CD4-positive, alpha-beta memory T cell (primary cell): ENCODE results near the gene SORCS2. TPM values are rescaled to one million over a fixed set of nuclear protein-coding genes. Genes with fewer than 3 reads are reported as not detected.

Experiments
- CTCF ChIA-PET: fragments of 350-600 bp; sonication (Branson Sonifier 250); formaldehyde crosslinking; loops from one replicate; lab custom pipeline; 2021; ENCODE audit warnings: inconsistent platforms; ENCODE audit not compliant: partially characterized antibody; lab: Charles Lee
- POLR2A ChIA-PET: fragments of 350-600 bp; sonication (Branson Sonifier 250); formaldehyde crosslinking; loops from one replicate; lab custom pipeline; 2021; ENCODE audit not compliant: partially characterized antibody; lab: Charles Lee
- DNase-seq, 5 donors: peaks; one replicate each; pipeline versions ENCODE4 v3.0.0 to v3.0.0-alpha.2; 2020 to 2022; ENCODE audit warnings: mixed read lengths in 1 of 5
- H3K27ac ChIP-seq: one replicate; pipeline ENCODE4 v1.7.0; 2013; ENCODE audit warnings: low read depth, low read length
- H3K27me3 ChIP-seq: 2 replicates; pipeline ENCODE4 v1.7.0; 2013; ENCODE audit warnings: mild to moderate bottlenecking, low read length, moderate library complexity; ENCODE audit not compliant: insufficient read depth
- H3K36me3 ChIP-seq: 2 replicates; pipeline ENCODE4 v1.7.0; 2013; ENCODE audit warnings: mild to moderate bottlenecking, low read length, moderate library complexity; ENCODE audit not compliant: insufficient read depth
- H3K4me1 ChIP-seq: 2 replicates; pipeline ENCODE4 v1.7.0; 2013; ENCODE audit warnings: mild to moderate bottlenecking, low read length, moderate library complexity; ENCODE audit not compliant: insufficient read depth
- H3K4me3 ChIP-seq, 2 donors: one replicate each; pipeline ENCODE4 v1.7.0; 2013; ENCODE audit warnings: low read length in 2 of 2, mild to moderate bottlenecking in 1 of 2
- H3K9me3 ChIP-seq, 2 donors: one replicate each; pipeline ENCODE4 v1.7.0; 2013; ENCODE audit warnings: low read length in 2 of 2, control low read depth in 1 of 2; ENCODE audit not compliant: control insufficient read depth in 1 of 2
- H3K27ac Mint-ChIP-seq, 7 donors: one replicate each; pipeline ENCODE4 v1.8.0; 2020 to 2021; ENCODE audit warnings: mixed read lengths in 7 of 7, mild to moderate bottlenecking in 6 of 7, inconsistent platforms in 3 of 7, moderate library complexity in 3 of 7
- H3K27me3 Mint-ChIP-seq, 2 donors: one replicate each; pipeline ENCODE4 v1.8.0; 2020 to 2021; ENCODE audit warnings: mixed read lengths in 2 of 2
- H3K36me3 Mint-ChIP-seq, 2 donors: one replicate each; pipeline ENCODE4 v1.8.0; 2020 to 2021; ENCODE audit warnings: mixed read lengths in 2 of 2, inconsistent platforms in 1 of 2, mild to moderate bottlenecking in 1 of 2
- H3K4me1 Mint-ChIP-seq, 4 donors: one replicate each; pipeline ENCODE4 v1.8.0; 2020 to 2021; ENCODE audit warnings: mixed read lengths in 4 of 4, mild to moderate bottlenecking in 1 of 4
- H3K4me3 Mint-ChIP-seq, 8 donors: one replicate each; pipeline ENCODE4 v1.8.0; 2020 to 2021; ENCODE audit warnings: mixed read lengths in 8 of 8, mild to moderate bottlenecking in 7 of 8, moderate library complexity in 6 of 8, inconsistent platforms in 3 of 8
- H3K9me3 Mint-ChIP-seq, 8 donors: one replicate each; pipeline ENCODE4 v1.8.0; 2020 to 2021; ENCODE audit warnings: mixed read lengths in 8 of 8, mild to moderate bottlenecking in 5 of 8, inconsistent platforms in 3 of 8, moderate library complexity in 1 of 8
- intact Hi-C: fragments of 100-400 bp; cut with micrococcal nuclease; formaldehyde crosslinking; loops from one replicate; pipeline ENCODE4 v1.15.1; 2023
- polyA plus RNA-seq, 2 donors: library from polyadenylated mRNA; unstranded; fragments of 300-500 nt; fragmentation: Illumina TruSeq; gene quantifications; one replicate each; pipeline ENCODE4 v1.2.3, GENCODE V29; 2021
- total RNA-seq, 2 experiments: library from RNA; stranded (reverse); gene quantifications; one replicate each; pipeline ENCODE4 v1.2.3, GENCODE V29; 2021

The SORCS2 gene
- total and polyA plus RNA-seq, 4 experiments from 2014 or later, result not detected

DNA sequence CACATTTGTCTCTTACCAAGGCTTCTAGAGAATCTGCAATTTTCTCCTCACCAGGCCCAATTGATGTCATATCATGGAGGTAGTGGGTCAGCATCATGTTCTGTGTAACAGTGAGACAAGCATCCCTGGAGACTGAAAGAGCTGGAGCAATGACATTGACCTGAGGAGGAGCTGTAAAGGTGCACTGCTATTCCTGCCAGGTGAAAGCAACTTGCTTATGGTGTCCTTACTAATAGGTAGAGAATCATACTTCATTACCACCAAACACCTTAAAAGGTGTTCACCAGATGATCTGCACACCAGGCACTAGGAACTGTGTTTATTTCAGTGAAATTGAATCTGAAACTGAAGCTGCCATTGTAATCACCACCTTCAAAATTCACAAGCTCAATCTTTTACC, 558.6 kb downstream of the SORCS2 start:
- intact Hi-C loops, result no loop called here
- Mint-ChIP-seq H3K27ac (peak overlapping the region in 5 of 7 donors; percentile 32 to 63 (median 40)), H3K4me1 (peaks cover 7 to 25% (median 16%) of the 10 kb centered on the region in 4 donors), H3K9me3 (peaks cover 0 to 1% (median 0%) of the 10 kb centered on the region in 8 donors), H3K36me3 (no peaks in the 10 kb centered on the region), H3K4me3 (no peak overlapping the region), H3K27me3 (no peaks in the 10 kb centered on the region)
- no peak overlapping the region for H3K4me3 ChIP-seq
- no peaks in the 10 kb centered on the region for H3K36me3 ChIP-seq
- no peaks in the 10 kb centered on the region for H3K9me3 ChIP-seq
- H3K27ac ChIP-seq, result no peak overlapping the region
- ChIA-PET CTCF (no interaction called here), POLR2A (no interaction called here)
- DNase-seq, result no peak
- no peaks in the 10 kb centered on the region for H3K27me3 ChIP-seq
- H3K4me1 ChIP-seq, result no peaks in the 10 kb centered on the region

DNA sequence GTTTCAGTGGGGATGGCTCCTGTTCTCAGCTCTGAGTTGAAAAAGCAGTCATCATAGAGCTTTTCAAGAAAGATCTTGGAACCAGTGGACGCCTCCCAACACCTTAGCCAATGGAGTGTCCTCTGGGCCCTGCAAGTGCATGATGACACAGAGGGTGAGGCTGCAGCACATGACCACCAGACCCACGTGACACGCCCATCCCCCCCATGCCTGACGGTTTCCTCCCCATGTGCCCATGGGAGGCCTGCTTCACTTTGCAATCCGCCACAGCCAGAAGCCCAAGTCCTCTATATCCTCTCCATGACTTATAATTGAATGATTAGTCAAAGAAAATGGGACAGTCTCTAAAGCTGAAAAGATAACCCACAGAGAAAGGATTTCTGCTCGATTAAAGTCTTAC, 560.3 kb downstream of the SORCS2 start:
- Histone ChIP-seq H3K4me3 (no peak overlapping the region), H3K27ac (no peak overlapping the region), H3K27me3 (no peaks in the 10 kb centered on the region), H3K36me3 (no peaks in the 10 kb centered on the region), H3K4me1 (peaks cover 2% of the 10 kb centered on the region), H3K9me3 (no peaks in the 10 kb centered on the region)
- DNase-seq, result no peak
- Mint-ChIP-seq H3K9me3 (peaks cover 0 to 1% (median 0%) of the 10 kb centered on the region in 8 donors), H3K4me3 (no peak overlapping the region), H3K4me1 (peaks cover 7 to 34% (median 16%) of the 10 kb centered on the region in 4 donors), H3K27me3 (no peaks in the 10 kb centered on the region), H3K27ac (peak overlapping the region in 2 of 7 donors; percentile 8 to 65), H3K36me3 (no peaks in the 10 kb centered on the region)
- CTCF ChIA-PET, result no interaction called here
- POLR2A ChIA-PET, result no interaction called here
- intact Hi-C loops, result no loop called here

DNA sequence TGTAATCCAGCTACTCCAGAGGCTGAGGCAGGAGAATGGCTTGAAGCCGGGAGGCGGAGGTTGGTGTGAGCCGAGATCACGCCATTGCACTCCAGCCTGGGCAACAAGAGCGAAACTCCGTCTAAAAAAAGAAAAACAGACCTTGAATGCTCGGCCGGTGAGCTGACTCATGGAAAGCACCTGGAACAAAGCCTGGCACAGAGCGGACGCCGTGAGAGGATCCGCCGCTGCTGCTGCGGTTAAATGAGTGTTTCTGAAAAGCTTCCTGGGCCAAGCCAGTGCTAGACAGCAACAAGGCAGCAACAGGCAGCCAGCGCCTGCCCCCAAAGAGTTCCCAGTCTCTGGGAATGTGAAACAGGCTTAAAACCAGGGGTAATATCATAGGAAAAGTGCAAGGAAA, 560.9 kb downstream of the SORCS2 start:
- H3K27me3 Mint-ChIP-seq, result no peaks in the 10 kb centered on the region
- Histone ChIP-seq H3K27ac (no peak overlapping the region), H3K27me3 (no peaks in the 10 kb centered on the region), H3K4me3 (no peak overlapping the region), H3K4me1 (peaks cover 9% of the 10 kb centered on the region), H3K9me3 (no peaks in the 10 kb centered on the region), H3K36me3 (no peaks in the 10 kb centered on the region)
- POLR2A ChIA-PET, result no interaction called here
- H3K9me3 Mint-ChIP-seq, result peaks cover 0 to 1% (median 0%) of the 10 kb centered on the region in 8 donors
- intact Hi-C loops, result no loop called here
- DNase-seq, result no peak
- no peak overlapping the region for H3K27ac Mint-ChIP-seq
- CTCF ChIA-PET, result no interaction called here
- H3K36me3 Mint-ChIP-seq, result no peaks in the 10 kb centered on the region
- H3K4me1 Mint-ChIP-seq, result peaks cover 9 to 38% (median 20%) of the 10 kb centered on the region in 4 donors
- H3K4me3 Mint-ChIP-seq, result no peak overlapping the region

DNA sequence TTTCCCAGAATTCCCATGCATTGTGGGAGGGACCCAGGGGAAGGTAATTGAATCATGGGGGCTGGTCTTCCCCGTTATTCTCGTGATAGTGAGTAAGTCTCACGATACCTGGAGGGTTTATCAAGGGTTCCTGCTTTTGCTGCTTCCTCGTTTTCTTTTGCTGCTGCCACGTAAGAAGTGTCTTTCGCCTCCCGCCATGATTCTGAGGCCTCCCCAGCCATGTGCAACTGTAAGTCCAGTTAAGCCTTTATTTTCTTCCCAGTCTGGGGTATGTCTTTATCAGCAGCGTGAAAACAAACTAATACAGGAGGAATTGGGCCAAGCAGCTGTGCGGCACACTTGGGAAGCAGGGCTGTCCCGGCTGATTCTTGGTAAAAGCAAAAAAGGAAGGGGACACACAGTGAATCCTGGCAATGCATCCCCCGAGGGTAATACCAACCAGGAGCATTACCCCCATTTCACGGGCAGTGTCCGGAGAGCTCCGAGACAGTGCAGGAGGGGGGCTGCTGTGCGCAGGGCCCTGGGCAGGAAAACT, 561.7 kb downstream of the SORCS2 start:
- H3K27ac ChIP-seq, result no peak overlapping the region
- no peaks in the 10 kb centered on the region for H3K27me3 ChIP-seq
- no peaks in the 10 kb centered on the region for H3K36me3 ChIP-seq
- intact Hi-C loops, result no loop called here
- H3K36me3 Mint-ChIP-seq, result no peaks in the 10 kb centered on the region
- H3K4me3 ChIP-seq, result no peak overlapping the region
- peaks cover 13 to 36% (median 22%) of the 10 kb centered on the region in 4 donors for H3K4me1 Mint-ChIP-seq
- CTCF ChIA-PET, result no interaction called here
- no peak for DNase-seq
- H3K4me3 Mint-ChIP-seq, result no peak overlapping the region
- POLR2A ChIA-PET, result no interaction called here
- H3K9me3 ChIP-seq, result no peaks in the 10 kb centered on the region
- peaks cover 0 to 1% (median 0%) of the 10 kb centered on the region in 8 donors for H3K9me3 Mint-ChIP-seq
- peak overlapping the region in 1 of 7 donors; percentile 32 for H3K27ac Mint-ChIP-seq
- no peaks in the 10 kb centered on the region for H3K27me3 Mint-ChIP-seq
- H3K4me1 ChIP-seq, result peaks cover 16% of the 10 kb centered on the region

DNA sequence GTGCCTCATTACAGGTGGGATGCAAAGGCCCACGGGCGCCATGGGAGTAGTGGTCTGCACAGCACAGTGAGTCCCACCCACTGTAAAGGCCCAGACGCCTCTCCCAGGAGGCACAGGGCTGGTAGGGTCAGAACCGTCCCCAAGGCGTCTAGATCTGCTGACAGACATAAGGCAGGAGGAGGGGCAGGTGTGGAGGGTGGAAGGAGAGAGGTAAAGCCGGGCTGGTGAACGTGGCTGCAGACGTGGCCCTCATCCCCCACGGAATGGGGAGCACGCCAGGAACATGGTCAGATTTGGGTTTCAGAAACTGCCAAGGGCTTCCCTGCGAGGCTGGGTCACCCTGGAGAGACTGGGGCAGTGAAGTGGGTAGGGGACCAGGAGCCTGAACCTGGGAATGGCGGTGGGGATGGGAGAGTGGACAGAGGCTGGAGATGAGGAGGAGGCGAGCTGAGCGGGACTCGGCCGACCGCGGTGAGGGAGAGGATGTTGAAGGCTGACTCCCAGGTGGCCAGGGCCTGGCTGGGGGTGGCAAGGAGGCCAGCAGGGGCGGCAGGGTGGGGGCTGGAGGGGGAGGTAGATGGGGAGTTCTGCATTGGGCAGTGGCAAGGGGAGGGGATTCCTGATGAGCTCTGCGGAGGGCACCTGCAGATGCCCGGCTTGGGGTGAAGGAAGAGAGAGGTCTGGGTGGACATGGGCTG, 562.4 kb downstream of the SORCS2 start:
- DNase-seq, result no peak
- Mint-ChIP-seq H3K36me3 (peaks cover 0 to 4% of the 10 kb centered on the region in 2 donors), H3K4me1 (peaks cover 12 to 36% (median 22%) of the 10 kb centered on the region in 4 donors), H3K27me3 (no peaks in the 10 kb centered on the region), H3K27ac (peak overlapping the region in 4 of 7 donors; percentile 11 to 80 (median 58)), H3K9me3 (peaks cover 0 to 1% (median 0%) of the 10 kb centered on the region in 8 donors), H3K4me3 (no peak overlapping the region)
- Histone ChIP-seq H3K27ac (no peak overlapping the region), H3K4me3 (no peak overlapping the region), H3K4me1 (peaks cover 21% of the 10 kb centered on the region), H3K27me3 (no peaks in the 10 kb centered on the region), H3K36me3 (no peaks in the 10 kb centered on the region), H3K9me3 (no peaks in the 10 kb centered on the region)
- intact Hi-C loops, result no loop called here
- CTCF ChIA-PET, result no interaction called here
- POLR2A ChIA-PET, result no interaction called here

DNA sequence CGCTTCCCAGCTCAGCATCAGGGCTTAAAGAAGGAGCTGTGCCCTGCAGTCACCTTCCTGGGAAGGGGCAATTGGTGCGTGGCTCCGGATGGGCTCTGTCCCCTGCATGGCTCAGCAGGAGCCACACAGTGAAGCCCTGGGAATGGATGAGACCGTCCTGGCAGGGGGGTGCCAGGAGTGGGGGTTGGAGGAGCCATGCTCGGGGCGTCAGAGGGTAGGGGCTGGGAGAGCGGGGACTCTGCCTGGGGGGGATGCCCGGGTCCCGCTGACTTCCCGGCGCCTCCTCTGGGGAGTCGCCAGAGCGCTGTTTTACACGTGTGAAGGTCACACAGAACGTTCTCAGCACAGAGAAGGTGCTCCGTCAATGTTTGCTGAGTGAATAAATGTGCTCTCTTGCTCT, 563.2 kb downstream of the SORCS2 start:
- POLR2A ChIA-PET, result no interaction called here
- Histone ChIP-seq H3K9me3 (no peaks in the 10 kb centered on the region), H3K4me3 (no peak overlapping the region), H3K27ac (no peak overlapping the region), H3K27me3 (no peaks in the 10 kb centered on the region), H3K36me3 (no peaks in the 10 kb centered on the region), H3K4me1 (peaks cover 29% of the 10 kb centered on the region)
- no peak for DNase-seq
- CTCF ChIA-PET, result no interaction called here
- Mint-ChIP-seq H3K4me1 (peaks cover 14 to 33% (median 21%) of the 10 kb centered on the region in 4 donors), H3K36me3 (peaks cover 0 to 5% of the 10 kb centered on the region in 2 donors), H3K27me3 (no peaks in the 10 kb centered on the region), H3K9me3 (peaks cover 0 to 1% (median 0%) of the 10 kb centered on the region in 8 donors), H3K27ac (peak overlapping the region in 2 of 7 donors; percentile 30 to 50), H3K4me3 (no peak overlapping the region)
- intact Hi-C loops, result no loop called here

DNA sequence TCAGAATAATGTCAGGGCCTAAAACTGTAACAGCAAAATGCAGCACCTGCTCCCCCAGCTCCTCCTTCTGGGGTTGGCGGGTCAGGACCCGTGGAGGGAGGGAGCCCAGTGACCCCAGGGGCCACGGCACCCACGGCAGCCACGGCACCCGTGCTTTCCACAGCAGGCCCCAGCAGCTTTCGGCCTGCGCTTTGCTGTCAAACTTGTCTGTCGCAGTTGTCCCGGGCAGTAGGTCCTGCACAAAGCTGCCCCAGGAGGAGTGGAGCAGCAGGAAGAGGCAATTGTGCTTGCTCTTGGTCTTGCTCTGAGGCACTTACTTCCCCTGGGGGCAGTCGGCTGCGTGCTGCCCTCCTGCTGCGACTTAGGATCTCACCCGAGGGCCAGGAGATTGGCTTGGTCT, 563.7 kb downstream of the SORCS2 start:
- Histone ChIP-seq H3K4me3 (no peak overlapping the region), H3K9me3 (no peaks in the 10 kb centered on the region), H3K36me3 (no peaks in the 10 kb centered on the region), H3K4me1 (peaks cover 32% of the 10 kb centered on the region), H3K27me3 (no peaks in the 10 kb centered on the region), H3K27ac (no peak overlapping the region)
- H3K27me3 Mint-ChIP-seq, result no peaks in the 10 kb centered on the region
- H3K36me3 Mint-ChIP-seq, result peaks cover 0 to 5% of the 10 kb centered on the region in 2 donors
- intact Hi-C loops, result no loop called here
- peaks cover 0 to 1% (median 0%) of the 10 kb centered on the region in 8 donors for H3K9me3 Mint-ChIP-seq
- peaks cover 14 to 33% (median 20%) of the 10 kb centered on the region in 4 donors for H3K4me1 Mint-ChIP-seq
- POLR2A ChIA-PET, result no interaction called here
- DNase-seq, result no peak
- CTCF ChIA-PET, result no interaction called here
- peak overlapping the region in 2 of 7 donors; percentile 35 to 50 for H3K27ac Mint-ChIP-seq
- H3K4me3 Mint-ChIP-seq, result no peak overlapping the region
